Left ventricle myocardium inferior (tissue), 1 donor: ENCODE results near the gene PABPC3. TPM values are rescaled to one million over a fixed set of nuclear protein-coding genes. Genes with fewer than 3 reads are reported as not detected.

Experiments used
- DNase-seq: peaks from one replicate; pipeline ENCODE4 v3.0.0-alpha.2; 2020
- H3K27ac ChIP-seq: fragments of 200-600 bp; replicated peaks from 2 replicates; pipeline ENCODE4 v1.8.0; 2021
- H3K27me3 ChIP-seq: fragments of 200-600 bp; 2 replicates; pipeline ENCODE4 v1.8.0; 2021; ENCODE audit warnings: low read depth
- H3K36me3 ChIP-seq: fragments of 200-600 bp; 2 replicates; pipeline ENCODE4 v1.8.0; 2021
- H3K4me1 ChIP-seq: fragments of 200-600 bp; 2 replicates; pipeline ENCODE4 v1.8.0; 2021
- H3K4me3 ChIP-seq: fragments of 200-600 bp; 2 replicates; pipeline ENCODE4 v1.8.0; 2021; ENCODE audit warnings: mild to moderate bottlenecking, moderate library complexity
- H3K9me3 ChIP-seq: fragments of 200-600 bp; replicated peaks from 2 replicates; pipeline ENCODE4 v1.8.0; 2021
- CTCF ChIP-seq: fragments of 200-600 bp; IDR thresholded peaks from 2 replicates; pipeline ENCODE4 v1.8.0; 2021; ENCODE audit warnings: antibody characterized with exemption, mild to moderate bottlenecking, borderline replicate concordance
- intact Hi-C: fragments of 100-400 bp; cut with micrococcal nuclease; formaldehyde crosslinking; loops from one replicate; pipeline ENCODE4 v1.11.0; 2022
- total RNA-seq: library from RNA; stranded (reverse); fragmentation: NEBNext Ultra II Directional; extraction: Animal tissue kit (Norgen Biotek cat#: 25700); gene quantifications from one replicate; pipeline ENCODE4 v1.2.1, GENCODE V29; 2021
- donor health status: DM: no; HTN: yes; CAD: no; lungs with severe emphysema.

Gene PABPC3
- total RNA-seq, 1 donor from 2014 or later, result 0.05 TPM

GRCh38 chr13:25135896-25136295 lies 40.0 kb downstream of the PABPC3 start:
- H3K36me3 ChIP-seq, result no peaks in the 10 kb centered on the region
- intact Hi-C loops, result no loop called here

GRCh38 chr13:25136880-25137787 lies 41.2 kb downstream of the PABPC3 start:
- peaks cover 9% of the 10 kb centered on the region for H3K9me3 ChIP-seq
- no peak for TF ChIP-seq CTCF
- H3K36me3 ChIP-seq, result no peaks in the 10 kb centered on the region
- intact Hi-C loops, result no loop called here
- H3K4me3 ChIP-seq, result no peak overlapping the region
- peaks cover 67% of the 10 kb centered on the region for H3K27me3 ChIP-seq
- H3K4me1 ChIP-seq, result no peaks in the 10 kb centered on the region
- no peak overlapping the region for H3K27ac ChIP-seq
- no peak for DNase-seq

More at GRCh38 chr13:25135896-25136295, 40.0 kb downstream of the PABPC3 start:
- Histone ChIP-seq H3K4me1 (no peaks in the 10 kb centered on the region), H3K4me3 (no peak overlapping the region), H3K27me3 (peaks cover 59% of the 10 kb centered on the region), H3K27ac (no peak overlapping the region), H3K9me3 (peaks cover 9% of the 10 kb centered on the region)
- TF ChIP-seq CTCF, result no peak
- DNase-seq, result no peak

- Histone ChIP-seq H3K4me3 (no peak overlapping the region), H3K27ac (no peak overlapping the region), H3K9me3 (peaks cover 9% of the 10 kb centered on the region), H3K4me1 (no peaks in the 10 kb centered on the region), H3K36me3 (no peaks in the 10 kb centered on the region), H3K27me3 (peaks cover 69% of the 10 kb centered on the region)
- TF ChIP-seq CTCF, result no peak
- no peak for DNase-seq
- intact Hi-C loops, result no loop called here
Observed at GRCh38 chr13:25137788-25138115, 41.8 kb downstream of the PABPC3 start.

- intact Hi-C loops, result no loop called here
- Histone ChIP-seq H3K9me3 (no peaks in the 10 kb centered on the region), H3K36me3 (no peaks in the 10 kb centered on the region), H3K4me1 (no peaks in the 10 kb centered on the region), H3K4me3 (no peak overlapping the region), H3K27ac (no peak overlapping the region), H3K27me3 (peaks cover 63% of the 10 kb centered on the region)
- DNase-seq, result no peak
- TF ChIP-seq CTCF, result no peak
Observed at GRCh38 chr13:25141042-25141441, 45.1 kb downstream of the PABPC3 start.

GRCh38 chr13:25143706-25144105 lies 47.8 kb downstream of the PABPC3 start:
- TF ChIP-seq CTCF, result no peak
- Histone ChIP-seq H3K9me3 (no peaks in the 10 kb centered on the region), H3K27me3 (peaks cover 48% of the 10 kb centered on the region), H3K4me3 (no peak overlapping the region), H3K4me1 (no peaks in the 10 kb centered on the region), H3K36me3 (no peaks in the 10 kb centered on the region), H3K27ac (no peak overlapping the region)
- intact Hi-C loops, result no loop called here
- no peak for DNase-seq
